Ovary (tissue), 9 donors: ENCODE measurements around the gene GRIFIN. TPM values are rescaled to one million over a fixed set of nuclear protein-coding genes. Genes with fewer than 3 reads are reported as not detected.

Experiments
- DNase-seq, 5 donors: peaks; one replicate each; pipeline ENCODE4 v3.0.0-alpha.2; 2019 to 2020
- H3K27ac ChIP-seq, 2 donors: fragments of 200-600 bp; one replicate each; pipeline versions ENCODE4 v1.5.1 to v1.8.0; 2019 to 2022
- H3K27me3 ChIP-seq: fragments of 200-600 bp; one replicate; pipeline ENCODE4 v1.8.0; 2022
- H3K36me3 ChIP-seq: fragments of 200-600 bp; sonication (generic); one replicate; pipeline ENCODE4 v1.5.1; 2019
- H3K4me1 ChIP-seq: one replicate; pipeline ENCODE4 v1.8.1; 2013; ENCODE audit warnings: mild to moderate bottlenecking, moderate library complexity; ENCODE audit not compliant: insufficient read depth
- H3K4me3 ChIP-seq: fragments of 200-600 bp; sonication (generic); one replicate; pipeline ENCODE4 v1.5.1; 2017
- H3K9me3 ChIP-seq, 2 donors: fragments of 200-600 bp in 1 of 2; sonication (generic) in 1 of 2; one replicate each; pipeline versions ENCODE4 v1.5.1 to v1.8.1; 2013 to 2019; ENCODE audit warnings: mild to moderate bottlenecking in 1 of 2, moderate library complexity in 1 of 2
- CTCF ChIP-seq, 3 donors: fragments of 450-650 bp in 2 of 3; fragments of 200-600 bp in 1 of 3; IDR thresholded peaks; one replicate each; pipeline versions ENCODE4 v1.5.1 to v1.8.0; 2016 to 2022; ENCODE audit warnings: antibody characterized with exemption in 3 of 3, mild to moderate bottlenecking in 1 of 3
- EP300 ChIP-seq: sonication (generic); formaldehyde crosslinking; IDR thresholded peaks from one replicate; pipeline ENCODE4 v1.6.1; 2017; ENCODE audit warnings: antibody characterized with exemption
- POLR2A ChIP-seq: fragments of 450-650 bp; IDR thresholded peaks from one replicate; pipeline ENCODE4 v1.6.1; 2017; ENCODE audit warnings: antibody characterized with exemption, mild to moderate bottlenecking, moderate library complexity
- WGBS, 3 donors: extraction: QIAGEN DNeasy Blood & Tissue Kit in 1 of 3; methylation state at CpG; one replicate each; pipeline versions ENCODE4 v1.1.5 to v1.1.7; 2013 to 2017; 5-methylcytosine and 5-hydroxymethylcytosine counted together
- intact Hi-C, 4 donors: fragments of 100-400 bp; cut with DNase I; formaldehyde crosslinking; loops; one replicate each; pipeline versions ENCODE4 v1.11.0 to v1.15.1; 2022 to 2023
- polyA plus RNA-seq, 2 donors: library from polyadenylated mRNA; stranded (reverse); fragments of 200-250 nt in 1 of 2; fragments of 350-450 nt in 1 of 2; fragmentation: Illumina TruSeq in 1 of 2; extraction: RNeasy Lipid Tissue Mini Kit (QIAGEN cat#74804) in 1 of 2; gene quantifications; one replicate each; pipeline ENCODE4 v1.2.3, GENCODE V29; 2013 to 2014
- total RNA-seq, 7 donors: library from RNA; depleted of rRNA in 2 of 7; stranded (reverse); fragments of >200 nt in 2 of 7; fragmentation: NEBNext Ultra II Directional in 3 of 7; extraction: Animal tissue kit (Norgen Biotek cat#: 25700) in 3 of 7; gene quantifications; one replicate each; pipeline versions ENCODE4 v1.1.0 to v1.2.4, GENCODE V29; 2016 to 2023
- donor health status: DM: no; HTN: no; CAD: no; lungs with moderate emphysema.
- donor health status: DM: no; HTN: no; CAD: no.
- donor health status: Bipolar disorder and iron deficiency.
- donor health status: DM: yes; HTN: yes; CAD: no.
- donor health status: DM: no; HTN: no; CAD: no.
- donor health status: DM: yes; HTN: yes; CAD: no.

GRIFIN gene
- total and polyA plus RNA-seq, 9 donors = not detected

- no peaks in the 10 kb centered on the region for H3K9me3 ChIP-seq
- TF ChIP-seq POLR2A = no peak
- TF ChIP-seq EP300 = no peak
- TF ChIP-seq CTCF (IDR thresholded peaks at IDR 0.05) = no peak
- H3K36me3 ChIP-seq = no peaks in the 10 kb centered on the region
- intact Hi-C loops = no loop called here
- no peak for DNase-seq
- WGBS, 3 donors = 65 to 76% (median 71%) methylated on average over 10 of the region's 10 CpGs
- no peaks in the 10 kb centered on the region for H3K4me1 ChIP-seq
- no peaks in the 10 kb centered on the region for H3K27me3 ChIP-seq
- H3K27ac ChIP-seq = no peak overlapping the region
- H3K4me3 ChIP-seq = no peak overlapping the region
Measured at GRCh38 chr7:2445047-2445446, 31.2 kb downstream of the GRIFIN start.

DNA sequence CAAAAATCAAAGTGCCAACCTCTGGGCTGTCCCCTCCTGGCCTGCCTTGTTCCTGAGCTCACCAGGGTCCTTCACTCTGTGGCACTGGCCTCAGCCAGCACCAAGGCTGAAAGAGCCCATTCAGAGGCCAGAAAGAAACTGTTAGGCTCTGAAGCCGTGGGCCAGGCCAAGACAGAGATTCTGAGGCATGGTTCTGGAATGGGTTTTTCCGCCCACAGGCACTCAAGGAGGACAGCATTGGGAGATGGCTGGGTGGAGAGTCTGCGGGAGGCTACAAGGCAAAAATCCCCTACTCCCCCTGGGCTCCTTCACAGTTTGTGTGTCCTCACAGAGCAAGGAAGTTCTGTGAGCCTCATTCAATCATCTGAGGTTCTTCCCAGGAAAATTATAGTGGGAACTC lies 31.7 kb downstream of the GRIFIN start:
- Histone ChIP-seq H3K4me1 (no peaks in the 10 kb centered on the region), H3K27me3 (no peaks in the 10 kb centered on the region), H3K36me3 (no peaks in the 10 kb centered on the region), H3K4me3 (no peak overlapping the region), H3K9me3 (no peaks in the 10 kb centered on the region), H3K27ac (no peak overlapping the region)
- DNase-seq = no peak
- TF ChIP-seq EP300 (no peak), CTCF (IDR thresholded peaks at IDR 0.05) (no peak), POLR2A (no peak)
- whole genome bisulfite sequencing, 3 donors = 36 to 59% (median 58%) methylated on average over 3 of the region's 3 CpGs
- intact Hi-C loops = no loop called here

DNA sequence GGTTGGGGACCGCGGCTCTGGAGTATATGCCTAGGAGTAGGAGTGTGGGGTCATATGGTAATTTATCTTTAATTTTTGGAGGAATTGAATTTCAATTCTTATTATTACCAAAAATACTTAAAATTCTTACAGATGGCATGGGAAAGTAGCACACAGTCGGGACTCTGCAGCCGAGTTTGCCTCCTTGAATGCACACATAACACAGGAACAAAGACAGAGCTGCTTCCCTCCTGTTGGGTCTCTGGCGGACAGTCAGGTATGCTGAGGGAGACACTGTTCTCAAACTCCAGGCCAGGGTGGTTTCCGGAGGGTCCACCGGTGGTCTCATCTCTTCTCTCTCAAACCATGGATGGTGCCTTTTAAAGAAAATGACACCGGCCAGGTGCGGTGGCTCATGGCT lies 32.7 kb downstream of the GRIFIN start:
- no peak for DNase-seq
- Histone ChIP-seq H3K36me3 (no peaks in the 10 kb centered on the region), H3K4me3 (no peak overlapping the region), H3K27me3 (no peaks in the 10 kb centered on the region), H3K9me3 (no peaks in the 10 kb centered on the region), H3K4me1 (no peaks in the 10 kb centered on the region), H3K27ac (no peak overlapping the region)
- TF ChIP-seq CTCF (IDR thresholded peaks at IDR 0.05) (no peak), EP300 (no peak), POLR2A (no peak)
- intact Hi-C loops = no loop called here
- WGBS, 3 donors = 93 to 98% (median 94%) methylated on average over 9 of the region's 9 CpGs

GRCh38 chr7:2441430-2442058 lies 34.7 kb downstream of the GRIFIN start:
- H3K36me3 ChIP-seq = no peaks in the 10 kb centered on the region
- TF ChIP-seq POLR2A = no peak
- TF ChIP-seq EP300 = no peak
- TF ChIP-seq CTCF (IDR thresholded peaks at IDR 0.05) = no peak
- no peak overlapping the region for H3K27ac ChIP-seq
- no peak for DNase-seq
- no peaks in the 10 kb centered on the region for H3K9me3 ChIP-seq
- no peaks in the 10 kb centered on the region for H3K4me1 ChIP-seq
- H3K4me3 ChIP-seq = no peak overlapping the region
- 93 to 94% (median 94%) methylated on average over 5 of the region's 5 CpGs for WGBS, 3 donors
- intact Hi-C loops = no loop called here
- H3K27me3 ChIP-seq = no peaks in the 10 kb centered on the region
